SK-N-SH (cell line): ENCODE measurements around the gene CCDC191.

Experiments used
- EP300 ChIP-seq, 2 experiments: IDR thresholded peaks; 2 replicates each; pipeline versions ENCODE4 v1.4.0 to v1.6.1; 2012; ENCODE audit warnings: borderline replicate concordance in 1 of 2, low read depth in 1 of 2, low read length in 1 of 2
- SMC3 ChIP-seq: IDR thresholded peaks from 2 replicates; pipeline ENCODE4 v1.6.1; 2012; ENCODE audit warnings: low read depth, low read length, improper control_type of control experiment

GRCh38 chr3:113981803-113982202 lies 74.5 kb downstream of the CCDC191 start:
- no peak for TF ChIP-seq EP300 (IDR thresholded peaks at IDR 0.05; ENCODE audit: borderline replicate concordance in 1 of 2, low read depth in 1 of 2, low read length in 1 of 2)
- TF ChIP-seq SMC3: no peak
